Measurements from ENCODE around the gene MLLT11. TPM values are rescaled to one million over a fixed set of nuclear protein-coding genes. Genes with fewer than 3 reads are reported as not detected.

MLLT11 gene
- total RNA-seq, 4 donors from 2014 or later: 0.38 to 1.6 (median 0.92) TPM

- Histone ChIP-seq H3K4me1 (peaks cover 0 to 8% (median 0%) of the 10 kb centered on the region in 3 donors), H3K36me3 (peaks cover 0 to 43% (median 0%) of the 10 kb centered on the region in 3 donors), H3K27ac (no peak overlapping the region), H3K9me3 (no peaks in the 10 kb centered on the region), H3K4me3 (no peak overlapping the region), H3K27me3 (no peaks in the 10 kb centered on the region)
- 93 to 100% methylated on average over 1 of the region's 1 CpG for WGBS, 2 donors
- no peak for DNase-seq
- TF ChIP-seq CTCF (IDR thresholded peaks at IDR 0.05) (no peak), POLR2A (IDR thresholded peaks at IDR 0.05) (no peak)
- intact Hi-C loops (cut with DNase I): no loop called here
Measured at GRCh38 chr1:151098126-151098525, 37.9 kb downstream of the MLLT11 start.

- intact Hi-C loops (cut with DNase I): loop anchor here (5.0 kb wide), 1 partner anchor 53 kb away; the partner anchor contains the start of gene TNFAIP8L2
- Histone ChIP-seq H3K4me1 (peaks cover 0 to 12% (median 0%) of the 10 kb centered on the region in 3 donors), H3K27me3 (no peaks in the 10 kb centered on the region), H3K9me3 (no peaks in the 10 kb centered on the region), H3K4me3 (no peak overlapping the region), H3K36me3 (peaks cover 0 to 57% (median 0%) of the 10 kb centered on the region in 3 donors), H3K27ac (no peak overlapping the region)
- DNase-seq: no peak
- TF ChIP-seq CTCF (IDR thresholded peaks at IDR 0.05) (no peak), POLR2A (IDR thresholded peaks at IDR 0.05) (no peak)
Measured at GRCh38 chr1:151104630-151105029, 44.4 kb downstream of the MLLT11 start.

GRCh38 chr1:151106894-151107293, 46.7 kb downstream of the MLLT11 start:
- Histone ChIP-seq H3K27ac (peak overlapping the region in 1 of 4 donors; percentile 36), H3K4me3 (no peak overlapping the region), H3K27me3 (no peaks in the 10 kb centered on the region), H3K9me3 (no peaks in the 10 kb centered on the region), H3K4me1 (peaks cover 0 to 12% (median 0%) of the 10 kb centered on the region in 3 donors), H3K36me3 (peaks cover 0 to 66% (median 0%) of the 10 kb centered on the region in 3 donors)
- DNase-seq: no peak
- no peak for TF ChIP-seq CTCF (IDR thresholded peaks at IDR 0.05)
- no peak for TF ChIP-seq POLR2A (IDR thresholded peaks at IDR 0.05)
- 41 to 42% methylated on average over 2 of the region's 2 CpGs for WGBS, 2 donors
- intact Hi-C loops (cut with DNase I): no loop called here

- Histone ChIP-seq H3K9me3 (no peaks in the 10 kb centered on the region), H3K27ac (no peak overlapping the region), H3K4me1 (peaks cover 0 to 12% (median 0%) of the 10 kb centered on the region in 3 donors), H3K4me3 (no peak overlapping the region), H3K27me3 (no peaks in the 10 kb centered on the region), H3K36me3 (peaks cover 0 to 67% (median 0%) of the 10 kb centered on the region in 3 donors)
- 93 to 96% methylated on average over 5 of the region's 5 CpGs for WGBS, 2 donors
- DNase-seq: no peak
- TF ChIP-seq POLR2A (IDR thresholded peaks at IDR 0.05): no peak
- no peak for TF ChIP-seq CTCF (IDR thresholded peaks at IDR 0.05)
- intact Hi-C loops (cut with DNase I): no loop called here
Measured at GRCh38 chr1:151108331-151108730, 48.1 kb downstream of the MLLT11 start.

GRCh38 chr1:151113877-151114276, 53.7 kb downstream of the MLLT11 start:
- Histone ChIP-seq H3K4me1 (no peaks in the 10 kb centered on the region), H3K4me3 (no peak overlapping the region), H3K36me3 (peaks cover 0 to 88% (median 0%) of the 10 kb centered on the region in 3 donors), H3K27me3 (no peaks in the 10 kb centered on the region), H3K27ac (no peak overlapping the region), H3K9me3 (no peaks in the 10 kb centered on the region)
- TF ChIP-seq POLR2A (IDR thresholded peaks at IDR 0.05): no peak
- TF ChIP-seq CTCF (IDR thresholded peaks at IDR 0.05): no peak
- intact Hi-C loops (cut with DNase I): no loop called here
- DNase-seq: no peak
- WGBS, 2 donors: 89 to 90% methylated on average over 5 of the region's 5 CpGs

Small RNA genes lying within 50 kb of the gene (small RNA-seq; reads per million reads assigned to genes)
- gene RNU6-884P: 0 reads per million in 4 donors

Other genes starting within 250 kb of the MLLT11 start
- gene ARNT, start 183.8 kb upstream of the MLLT11 start, total RNA-seq: 10 to 100 TPM; 20.5 to 39.9 (median 25.0) TPM
- gene CTXND2, start 173.3 kb upstream of the MLLT11 start, total RNA-seq: not detected
- 10 to 100 TPM; 20.5 to 39.5 (median 25.3) TPM for gene SETDB1, start 134.0 kb upstream of the MLLT11 start, total RNA-seq
- gene CERS2, start 85.6 kb upstream of the MLLT11 start, total RNA-seq: 10 to 100 TPM; 18.2 to 72.7 (median 45.4) TPM
- gene ANXA9, start 78.1 kb upstream of the MLLT11 start, total RNA-seq: 1 to 10 TPM; 1.2 to 7.8 (median 4.4) TPM
- 10 to 100 TPM; 25.4 to 52.5 (median 37.1) TPM for gene MINDY1, start 53.5 kb upstream of the MLLT11 start, total RNA-seq
- 10 to 100 TPM in 3 of 4 donors, 1 to 10 TPM in 1; 8.9 to 21.0 (median 15.9) TPM for gene PRUNE1, start 51.9 kb upstream of the MLLT11 start, total RNA-seq
- gene BNIPL, start 23.8 kb upstream of the MLLT11 start, total RNA-seq: 100 to 1,000 TPM in 1 of 4 donors, 10 to 100 TPM in 3; 52.7 to 168 (median 96.1) TPM
- gene C1orf56, start 12.6 kb upstream of the MLLT11 start, total RNA-seq: 1 to 10 TPM in 3 of 4 donors, under 1 TPM in 1; 0.23 to 3.2 (median 2.3) TPM
- gene CDC42SE1, start 775 bp upstream of the MLLT11 start, total RNA-seq: 100 to 1,000 TPM in 3 of 4 donors, 10 to 100 TPM in 1; 86.7 to 128 (median 115) TPM
- gene GABPB2, start 10.4 kb downstream of the MLLT11 start, total RNA-seq: 10 to 100 TPM in 3 of 4 donors, 1 to 10 TPM in 1; 7.1 to 15.8 (median 11.0) TPM
- gene SEMA6C, start 86.2 kb downstream of the MLLT11 start, total RNA-seq: 1 to 10 TPM in 3 of 4 donors, under 1 TPM in 1; 0.91 to 3.8 (median 2.0) TPM
- gene TNFAIP8L2, start 96.3 kb downstream of the MLLT11 start, total RNA-seq: 1 to 10 TPM in 2 of 4 donors, not detected in 2; 2.3 to 5.7 TPM
- 1 to 10 TPM; 4.6 to 8.8 (median 5.9) TPM for gene LYSMD1, start 105.5 kb downstream of the MLLT11 start, total RNA-seq
- gene SCNM1, start 105.7 kb downstream of the MLLT11 start, total RNA-seq: 10 to 100 TPM; 15.2 to 29.8 (median 18.5) TPM
- not detected for gene TMOD4, start 115.6 kb downstream of the MLLT11 start, total RNA-seq
- gene VPS72, start 129.8 kb downstream of the MLLT11 start, total RNA-seq: 10 to 100 TPM; 17.2 to 38.3 (median 29.7) TPM
- 10 to 100 TPM; 21.5 to 49.2 (median 36.6) TPM for gene PIP5K1A, start 138.2 kb downstream of the MLLT11 start, total RNA-seq
- gene PSMD4, start 194.3 kb downstream of the MLLT11 start, total RNA-seq: 100 to 1,000 TPM in 3 of 4 donors, 10 to 100 TPM in 1; 78.2 to 117 (median 109) TPM
- 10 to 100 TPM; 16.5 to 28.5 (median 18.3) TPM for gene ZNF687, start 221.9 kb downstream of the MLLT11 start, total RNA-seq

All from esophagus squamous epithelium (tissue), 5 donors.